Vagina (tissue), 2 donors: ENCODE data around the gene ELANE.

Experiments
- CTCF ChIP-seq, 3 experiments: fragments of 450-650 bp in 2 of 3; fragments of 200-600 bp in 1 of 3; sonication (generic) in 1 of 3; IDR thresholded peaks; one replicate each; pipeline ENCODE4 v1.5.1; 2017 to 2019; ENCODE audit warnings: antibody characterized with exemption in 3 of 3, mild to moderate bottlenecking in 2 of 3, moderate library complexity in 2 of 3
- POLR2A ChIP-seq, 2 donors: fragments of 450-650 bp; IDR thresholded peaks; one replicate each; pipeline ENCODE4 v1.6.1; 2017; ENCODE audit warnings: antibody characterized with exemption in 2 of 2, mild to moderate bottlenecking in 2 of 2, moderate library complexity in 2 of 2
- POLR2AphosphoS5 ChIP-seq, 2 donors: sonication (generic); formaldehyde crosslinking; IDR thresholded peaks; one replicate each; pipeline ENCODE4 v1.9.0; 2017; ENCODE audit warnings: antibody characterized with exemption in 2 of 2, mild to moderate bottlenecking in 2 of 2, low read depth in 1 of 2; ENCODE audit not compliant: insufficient read depth in 1 of 2

GRCh38 chr19:821231-821824, 30.8 kb upstream of the ELANE start:
- TF ChIP-seq POLR2AphosphoS5 (IDR thresholded peaks at IDR 0.05; ENCODE audit: insufficient read depth in 1 of 2, low read depth in 1 of 2) (no peak), CTCF (IDR thresholded peaks at IDR 0.05) (no peak), POLR2A (IDR thresholded peaks at IDR 0.05) (no peak)
